Transverse colon (tissue), 4 donors: Measurements from ENCODE around the gene SKIDA1. TPM values are rescaled to one million over a fixed set of nuclear protein-coding genes. Genes with fewer than 3 reads are reported as not detected.

ENCODE experiments used
- DNase-seq: peaks from one replicate; pipeline ENCODE4 v3.0.0-alpha.2; 2019
- H3K27ac ChIP-seq, 4 donors: fragments of 200-600 bp; sonication (generic); 2 replicates each; pipeline ENCODE4 v1.5.1; 2016 to 2018; ENCODE audit warnings: inconsistent platforms in 4 of 4
- H3K27me3 ChIP-seq: fragments of 200-600 bp; sonication (generic); 2 replicates; pipeline ENCODE4 v1.5.1; 2017; ENCODE audit warnings: inconsistent platforms
- H3K36me3 ChIP-seq, 4 donors: fragments of 200-600 bp; sonication (generic); 2 replicates each; pipeline ENCODE4 v1.5.1; 2017 to 2019; ENCODE audit warnings: inconsistent platforms in 4 of 4
- H3K4me1 ChIP-seq, 4 donors: fragments of 200-600 bp; sonication (generic); 2 replicates each; pipeline ENCODE4 v1.5.1; 2017 to 2020; ENCODE audit warnings: inconsistent platforms in 4 of 4
- H3K4me3 ChIP-seq, 4 donors: fragments of 200-600 bp; sonication (generic); 1 replicate in 1 of 4; 2 replicates in 3 of 4; pipeline versions ENCODE4 v1.5.1 to v1.6.1; 2017 to 2019; ENCODE audit warnings: inconsistent platforms in 4 of 4
- H3K9me3 ChIP-seq, 2 donors: fragments of 200-600 bp; sonication (generic); 2 replicates each; pipeline ENCODE4 v1.5.1; 2017 to 2019; ENCODE audit warnings: inconsistent platforms in 2 of 2
- CTCF ChIP-seq, 5 experiments: fragments of 200-600 bp in 3 of 5; fragments of 450-650 bp in 2 of 5; sonication (generic) in 3 of 5; IDR thresholded peaks; 1 replicate in 2 of 5; 2 replicates in 3 of 5; pipeline ENCODE4 v1.5.1; 2016 to 2017; ENCODE audit warnings: antibody characterized with exemption in 5 of 5, inconsistent platforms in 3 of 5, mild to moderate bottlenecking in 2 of 5, moderate library complexity in 1 of 5
- EP300 ChIP-seq: sonication (generic); formaldehyde crosslinking; IDR thresholded peaks from one replicate; pipeline ENCODE4 v1.6.1; 2017; ENCODE audit warnings: antibody characterized with exemption, low read depth
- POLR2A ChIP-seq: fragments of 450-650 bp; IDR thresholded peaks from one replicate; pipeline ENCODE4 v1.6.1; 2016; ENCODE audit warnings: antibody characterized with exemption, mild to moderate bottlenecking, moderate library complexity
- POLR2AphosphoS5 ChIP-seq, 3 donors: sonication (generic); formaldehyde crosslinking; IDR thresholded peaks; one replicate each; pipeline ENCODE4 v1.6.1; 2016; ENCODE audit warnings: antibody characterized with exemption in 3 of 3
- WGBS, 2 donors: methylation state at CpG; one replicate each; pipeline ENCODE4 v1.1.5; 2018; ENCODE audit warnings: low coverage in 1 of 2; 5-methylcytosine and 5-hydroxymethylcytosine counted together
- in situ Hi-C, 4 donors: fragments of 200-750 bp; cut with MboI; loops; one replicate each; pipeline versions ENCODE4 v1.15.0 to v1.15.1; 2017; ENCODE audit warnings: low sequenced_read_pairs in 3 of 4, low pct_ligation_motif_present in 1 of 4, low pct_unique_long_range_greater_than_20kb in 1 of 4
- intact Hi-C: fragments of 100-400 bp; cut with DNase I; formaldehyde crosslinking; loops from one replicate; pipeline ENCODE4 v1.15.1; 2023; ENCODE audit warnings: low total_unique reads
- total RNA-seq, 4 donors: library from RNA; depleted of rRNA; stranded (reverse); fragments of >200 nt; gene quantifications; one replicate each; pipeline ENCODE4 v1.1.0, GENCODE V29; 2016

SKIDA1 gene
- total RNA-seq, 4 donors from 2014 or later, result 0.27 to 0.60 TPM; not detected in 2

GRCh38 chr10:21516242-21517131 lies 9.0 kb downstream of the SKIDA1 start:
- intact Hi-C loops (no loop called here), in situ Hi-C loops (loop anchor here in 1 of 4 donors (25.0 kb wide), 1 partner anchor 796 kb away; the partner anchor contains the start of genes BMI1 and COMMD3)
- Histone ChIP-seq H3K36me3 (no peaks in the 10 kb centered on the region), H3K4me1 (peaks cover 5 to 59% (median 20%) of the 10 kb centered on the region in 4 donors), H3K27ac (peak overlapping the region; percentile 66 to 85 (median 82)), H3K27me3 (peaks cover 94% of the 10 kb centered on the region), H3K4me3 (peak overlapping the region; percentile 19 to 63 (median 54)), H3K9me3 (no peaks in the 10 kb centered on the region)
- TF ChIP-seq CTCF (IDR thresholded peaks at IDR 0.05) (no peak), POLR2A (no peak), EP300 (no peak)
- peak; percentile 53 for DNase-seq
- 1% methylated on average over 39 of the region's 86 CpGs; no CpG with 5 or more reads in 1 of the 2 donors for WGBS, 2 donors

- H3K27me3 ChIP-seq, result peaks cover 94% of the 10 kb centered on the region
Measured at GRCh38 chr10:21515361-21516241, 9.9 kb downstream of the SKIDA1 start.

GRCh38 chr10:21514818-21515351 lies 10.6 kb downstream of the SKIDA1 start:
- no peak for TF ChIP-seq CTCF (IDR thresholded peaks at IDR 0.05)
- no peak for TF ChIP-seq POLR2AphosphoS5 (IDR thresholded peaks at IDR 0.05)
- TF ChIP-seq POLR2A, result no peak
- TF ChIP-seq EP300, result no peak
- Histone ChIP-seq H3K9me3 (no peaks in the 10 kb centered on the region), H3K27ac (peak overlapping the region in 2 of 4 donors; percentile 10 to 31), H3K4me3 (peak overlapping the region in 2 of 4 donors; percentile 3 to 63), H3K4me1 (peaks cover 5 to 55% (median 19%) of the 10 kb centered on the region in 4 donors), H3K27me3 (peaks cover 94% of the 10 kb centered on the region), H3K36me3 (no peaks in the 10 kb centered on the region)
- in situ Hi-C loops (loop anchor here in 1 of 4 donors (25.0 kb wide), 1 partner anchor 797 kb away; the partner anchor contains the start of genes BMI1 and COMMD3), intact Hi-C loops (no loop called here)
- DNase-seq, result no peak
- 68 to 79% methylated on average over 5 to 10 of the region's 10 CpGs for WGBS, 2 donors

More at GRCh38 chr10:21515361-21516241, 9.9 kb downstream of the SKIDA1 start:
- intact Hi-C loops, result no loop called here
- H3K36me3 ChIP-seq, result no peaks in the 10 kb centered on the region
- peak overlapping the region; percentile 19 to 63 (median 54) for H3K4me3 ChIP-seq
- peak overlapping the region; percentile 3 to 85 (median 82) for H3K27ac ChIP-seq
- 45 to 51% methylated on average over 8 to 15 of the region's 15 CpGs for WGBS, 2 donors
- no peak for DNase-seq
- H3K4me1 ChIP-seq, result peaks cover 5 to 63% (median 20%) of the 10 kb centered on the region in 4 donors
- H3K9me3 ChIP-seq, result no peaks in the 10 kb centered on the region
- TF ChIP-seq EP300 (no peak), POLR2A (no peak), POLR2AphosphoS5 (IDR thresholded peaks at IDR 0.05) (no peak), CTCF (IDR thresholded peaks at IDR 0.05) (no peak)
- in situ Hi-C loops, result loop anchor here in 1 of 4 donors (25.0 kb wide), 1 partner anchor 797 kb away; the partner anchor contains the start of genes BMI1 and COMMD3
